ENCODE results near the gene SGK1. TPM values are rescaled to one million over a fixed set of nuclear protein-coding genes. Genes with fewer than 3 reads are reported as not detected.

Gene SGK1
- total RNA-seq, 4 donors from 2014 or later: 172 to 1,533 (median 978) TPM

DNA sequence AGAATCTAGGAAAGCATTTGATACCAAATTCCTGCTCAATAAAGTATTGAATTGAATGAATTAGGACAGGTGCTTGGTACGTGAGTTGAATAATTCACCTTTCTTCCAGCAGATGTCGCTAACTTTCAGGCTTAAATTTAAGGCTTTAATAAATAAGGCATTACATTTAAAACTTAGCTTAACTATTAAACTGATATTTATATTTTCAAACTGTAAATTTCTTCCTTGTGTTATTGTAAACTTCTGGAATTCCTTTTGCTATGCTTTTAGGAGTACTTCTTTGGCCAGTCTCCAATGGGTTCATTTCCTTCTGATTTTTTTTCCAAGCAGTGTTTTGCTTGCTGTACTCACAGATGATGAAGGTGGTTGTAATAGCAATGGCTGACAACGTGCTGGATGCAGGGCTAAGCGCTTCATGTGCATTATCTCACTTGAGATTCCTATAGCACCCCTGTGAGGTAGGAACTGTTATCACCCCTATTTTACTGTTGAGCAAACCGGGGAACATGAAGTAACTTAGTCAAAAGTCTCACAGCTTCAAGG lies 194.2 kb downstream of the SGK1 start:
- no peak overlapping the region for H3K4me3 ChIP-seq
- no peaks in the 10 kb centered on the region for H3K9me3 ChIP-seq
- H3K36me3 ChIP-seq: no peaks in the 10 kb centered on the region
- H3K27ac ChIP-seq: no peak overlapping the region
- no peaks in the 10 kb centered on the region for H3K27me3 ChIP-seq
- DNase-seq: no peak
- TF ChIP-seq, protein P1, sequence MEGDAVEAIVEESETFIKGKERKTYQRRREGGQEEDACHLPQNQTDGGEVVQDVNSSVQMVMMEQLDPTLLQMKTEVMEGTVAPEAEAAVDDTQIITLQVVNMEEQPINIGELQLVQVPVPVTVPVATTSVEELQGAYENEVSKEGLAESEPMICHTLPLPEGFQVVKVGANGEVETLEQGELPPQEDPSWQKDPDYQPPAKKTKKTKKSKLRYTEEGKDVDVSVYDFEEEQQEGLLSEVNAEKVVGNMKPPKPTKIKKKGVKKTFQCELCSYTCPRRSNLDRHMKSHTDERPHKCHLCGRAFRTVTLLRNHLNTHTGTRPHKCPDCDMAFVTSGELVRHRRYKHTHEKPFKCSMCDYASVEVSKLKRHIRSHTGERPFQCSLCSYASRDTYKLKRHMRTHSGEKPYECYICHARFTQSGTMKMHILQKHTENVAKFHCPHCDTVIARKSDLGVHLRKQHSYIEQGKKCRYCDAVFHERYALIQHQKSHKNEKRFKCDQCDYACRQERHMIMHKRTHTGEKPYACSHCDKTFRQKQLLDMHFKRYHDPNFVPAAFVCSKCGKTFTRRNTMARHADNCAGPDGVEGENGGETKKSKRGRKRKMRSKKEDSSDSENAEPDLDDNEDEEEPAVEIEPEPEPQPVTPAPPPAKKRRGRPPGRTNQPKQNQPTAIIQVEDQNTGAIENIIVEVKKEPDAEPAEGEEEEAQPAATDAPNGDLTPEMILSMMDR (IDR thresholded peaks at IDR 0.05): peak in 5 of 6 experiments; percentile 30 to 76 (median 73)
- TF ChIP-seq POLR2A (IDR thresholded peaks at IDR 0.05): no peak
- no peaks in the 10 kb centered on the region for H3K4me1 ChIP-seq

DNA sequence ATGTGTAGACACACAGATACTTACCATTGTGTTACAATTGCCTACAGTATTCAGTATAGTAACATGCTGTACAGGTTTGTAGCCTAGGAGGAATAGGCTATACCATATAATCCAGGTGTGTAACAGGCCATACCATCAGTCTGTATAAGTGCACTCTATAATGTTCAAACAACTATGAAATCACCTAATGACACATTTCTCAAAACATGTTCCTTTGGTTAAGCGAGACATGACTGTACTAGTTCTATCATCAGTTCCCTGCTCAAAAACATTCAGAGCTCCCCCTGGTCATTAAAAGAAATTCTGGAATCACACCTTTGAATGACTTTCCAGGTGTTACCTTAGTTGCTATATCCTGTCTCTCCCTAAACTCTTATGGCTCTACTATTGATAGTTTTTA lies 195.1 kb downstream of the SGK1 start:
- Histone ChIP-seq H3K36me3 (no peaks in the 10 kb centered on the region), H3K9me3 (no peaks in the 10 kb centered on the region), H3K4me1 (no peaks in the 10 kb centered on the region), H3K4me3 (no peak overlapping the region), H3K27me3 (no peaks in the 10 kb centered on the region), H3K27ac (no peak overlapping the region)
- DNase-seq: no peak
- TF ChIP-seq, protein P1 (IDR thresholded peaks at IDR 0.05): no peak
- no peak for TF ChIP-seq POLR2A (IDR thresholded peaks at IDR 0.05)

DNA sequence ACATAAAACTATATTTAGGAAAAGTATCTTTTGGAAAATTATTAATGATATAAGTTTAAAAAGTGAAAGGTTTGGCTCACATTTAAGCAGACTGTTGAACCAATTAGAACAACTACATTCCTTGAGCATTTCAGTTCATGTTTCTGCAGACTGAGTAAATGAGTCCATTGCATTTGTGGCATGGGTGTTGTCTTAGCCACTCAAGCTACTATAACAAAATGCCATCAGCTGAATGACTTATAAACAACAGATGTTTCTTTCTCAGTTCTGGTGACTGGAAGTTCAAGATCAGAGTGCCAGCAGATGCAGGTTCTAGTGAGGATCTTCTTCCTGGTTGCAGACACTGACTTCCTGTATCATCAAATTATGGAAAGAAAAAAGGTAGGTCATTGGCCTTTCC lies 198.4 kb downstream of the SGK1 start:
- DNase-seq: no peak
- no peaks in the 10 kb centered on the region for H3K36me3 ChIP-seq
- no peak for TF ChIP-seq POLR2A (IDR thresholded peaks at IDR 0.05)
- TF ChIP-seq, protein P1 (IDR thresholded peaks at IDR 0.05): no peak
- H3K4me1 ChIP-seq: no peaks in the 10 kb centered on the region
- H3K4me3 ChIP-seq: no peak overlapping the region
- no peaks in the 10 kb centered on the region for H3K27me3 ChIP-seq
- no peaks in the 10 kb centered on the region for H3K9me3 ChIP-seq
- H3K27ac ChIP-seq: no peak overlapping the region

Small RNAs within 50 kb of the gene (small RNA-seq; reads per million reads assigned to genes)
- 0 reads per million in 2 donors for gene RF00019
- gene RN7SL408P: 0 to 0.51 reads per million in 2 donors
- gene RNA5SP218: 5.4 to 19.0 reads per million in 2 donors
- 0 reads per million in 2 donors for gene RPS29P32

Data from Peyer's patch (tissue), 4 donors.